ENCODE measurements around the gene KIAA1671.

- TF ChIP-seq CTCF (IDR thresholded peaks at IDR 0.05): no peak
- no peak for TF ChIP-seq EP300 (IDR thresholded peaks at IDR 0.05; ENCODE audit: low read depth)
Observed at GRCh38 chr22:25054943-25055511, 102.5 kb downstream of the KIAA1671 start.

Data from transverse colon (tissue), 3 donors.